GM23248 (cell line): Measurements from ENCODE around the gene CNTNAP5. TPM values are rescaled to one million over a fixed set of nuclear protein-coding genes. Genes with fewer than 3 reads are reported as not detected.

ENCODE experiments used
- DNase-seq: peaks from one replicate; pipeline ENCODE4 v3.0.0-alpha.2; 2015
- H2AFZ ChIP-seq: fragments of 200-600 bp; sonication (generic); 2 replicates; pipeline ENCODE4 v1.6.1; 2016; ENCODE audit warnings: antibody characterized with exemption
- H3F3A ChIP-seq: fragments of 200-600 bp; sonication (generic); 2 replicates; pipeline ENCODE4 v1.6.1; 2016; ENCODE audit warnings: mild to moderate bottlenecking, antibody characterized with exemption, mixed run types; ENCODE audit not compliant: insufficient read depth
- H3K27ac ChIP-seq: fragments of 200-600 bp; sonication (generic); 2 replicates; pipeline ENCODE4 v1.5.1; 2016; ENCODE audit warnings: mild to moderate bottlenecking
- H3K27me3 ChIP-seq: fragments of 200-600 bp; sonication (generic); replicated peaks from 2 replicates; pipeline ENCODE4 v1.6.1; 2016; ENCODE audit warnings: mild to moderate bottlenecking; ENCODE audit not compliant: insufficient read depth
- H3K36me3 ChIP-seq: fragments of 200-600 bp; sonication (generic); 2 replicates; pipeline ENCODE4 v1.6.1; 2016; ENCODE audit warnings: low read depth, mild to moderate bottlenecking
- H3K4me1 ChIP-seq: fragments of 200-600 bp; sonication (generic); 2 replicates; pipeline ENCODE4 v1.6.1; 2016; ENCODE audit warnings: mild to moderate bottlenecking; ENCODE audit not compliant: insufficient read depth
- H3K4me2 ChIP-seq: fragments of 200-600 bp; sonication (generic); one replicate; pipeline ENCODE4 v1.6.1; 2016; ENCODE audit warnings: mild to moderate bottlenecking; ENCODE audit not compliant: unreplicated experiment
- H3K4me3 ChIP-seq: fragments of 200-600 bp; sonication (generic); 2 replicates; pipeline ENCODE4 v1.5.1; 2016; ENCODE audit warnings: mild to moderate bottlenecking
- H3K79me2 ChIP-seq: fragments of 200-600 bp; sonication (generic); 2 replicates; pipeline ENCODE4 v1.6.1; 2016; ENCODE audit warnings: mild to moderate bottlenecking; ENCODE audit not compliant: insufficient read depth
- H3K9ac ChIP-seq: fragments of 200-600 bp; sonication (generic); 2 replicates; pipeline ENCODE4 v1.6.1; 2016; ENCODE audit warnings: mild to moderate bottlenecking
- H3K9me2 ChIP-seq: fragments of 200-600 bp; sonication (generic); 2 replicates; pipeline ENCODE4 v1.6.1; 2016; ENCODE audit warnings: mixed run types, mild to moderate bottlenecking, moderate library complexity; ENCODE audit not compliant: insufficient read depth
- H3K9me3 ChIP-seq: fragments of 200-600 bp; sonication (generic); one replicate; pipeline ENCODE4 v1.6.1; 2017; ENCODE audit warnings: low read depth
- H4K20me1 ChIP-seq: fragments of 200-600 bp; sonication (generic); 2 replicates; pipeline ENCODE4 v1.6.0; 2016; ENCODE audit not compliant: insufficient read depth
- EZH2 ChIP-seq: fragments of 200-600 bp; sonication (generic); IDR thresholded peaks from 2 replicates; pipeline ENCODE4 v1.6.1; 2018; ENCODE audit warnings: antibody characterized with exemption, mild to moderate bottlenecking; ENCODE audit not compliant: insufficient read depth, poor library complexity, severe bottlenecking
- EZH2phosphoT487 ChIP-seq: fragments of 200-600 bp; sonication (generic); IDR thresholded peaks from 2 replicates; pipeline ENCODE4 v1.6.1; 2018; ENCODE audit warnings: antibody characterized with exemption, moderate library complexity, mild to moderate bottlenecking, low read depth; ENCODE audit not compliant: insufficient read depth
- WGBS, 2 experiments: methylation state at CpG; one replicate each; pipeline ENCODE4 v1.1.6; 2015 to 2017; ENCODE audit warnings: low lambda C conversion rate in 2 of 2, low coverage in 1 of 2; ENCODE audit errors: missing lambda C conversion rate in 2 of 2; 5-methylcytosine and 5-hydroxymethylcytosine counted together
- in situ Hi-C: fragments of 300-500 bp; cut with MboI; formaldehyde crosslinking; loops from 2 replicates; pipeline ENCODE4 v1.15.0; 2020
- polyA plus RNA-seq: library from polyadenylated mRNA; unstranded; fragments of >200 nt; fragmentation: Nextera tagmentation; extraction: Ambion mirVana; gene quantifications from 2 replicates; pipeline ENCODE4 v1.2.1, GENCODE V29; 2016
- total RNA-seq: library from RNA; depleted of rRNA; stranded (reverse); fragments of >200 nt; shearing (Covaris generic); gene quantifications from 2 replicates; pipeline ENCODE4 v1.2.3, GENCODE V29; 2014

The CNTNAP5 gene
- total and polyA plus RNA-seq, 2 experiments from 2014 or later, result not detected

DNA sequence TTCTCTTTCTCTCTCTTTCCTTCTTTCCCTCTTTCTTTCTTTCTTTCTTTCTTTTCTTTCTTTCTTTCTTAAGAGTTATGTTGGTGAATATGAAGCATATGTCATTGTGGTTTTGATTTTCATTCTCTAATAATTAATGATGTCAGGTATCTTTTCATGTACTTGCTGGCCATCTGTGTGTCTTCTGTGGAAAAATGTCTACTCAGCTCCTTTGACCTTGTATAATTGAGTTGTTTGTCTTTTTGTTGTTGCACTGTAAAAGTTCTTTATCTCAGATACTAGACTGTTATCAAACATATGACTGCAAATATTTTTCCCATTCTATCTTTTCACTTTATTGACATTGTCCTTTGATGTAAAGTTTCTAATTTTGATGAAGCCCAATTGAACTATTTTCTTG, 645.1 kb downstream of the CNTNAP5 start:
- DNase-seq, result no peak
- no peak for TF ChIP-seq EZH2
- TF ChIP-seq EZH2phosphoT487, result no peak
- Histone ChIP-seq H4K20me1 (no peaks in the 10 kb centered on the region), H3K79me2 (no peaks in the 10 kb centered on the region), H2AFZ (no peak overlapping the region), H3K27me3 (no peaks in the 10 kb centered on the region), H3K4me1 (no peaks in the 10 kb centered on the region), H3K36me3 (no peaks in the 10 kb centered on the region), H3K9ac (no peak overlapping the region), H3K9me3 (no peaks in the 10 kb centered on the region), H3K4me2 (no peak overlapping the region), H3K9me2 (no peaks in the 10 kb centered on the region), H3K4me3 (no peak overlapping the region), H3F3A (no peaks in the 10 kb centered on the region), H3K27ac (no peak overlapping the region)
- in situ Hi-C loops, result no loop called here

DNA sequence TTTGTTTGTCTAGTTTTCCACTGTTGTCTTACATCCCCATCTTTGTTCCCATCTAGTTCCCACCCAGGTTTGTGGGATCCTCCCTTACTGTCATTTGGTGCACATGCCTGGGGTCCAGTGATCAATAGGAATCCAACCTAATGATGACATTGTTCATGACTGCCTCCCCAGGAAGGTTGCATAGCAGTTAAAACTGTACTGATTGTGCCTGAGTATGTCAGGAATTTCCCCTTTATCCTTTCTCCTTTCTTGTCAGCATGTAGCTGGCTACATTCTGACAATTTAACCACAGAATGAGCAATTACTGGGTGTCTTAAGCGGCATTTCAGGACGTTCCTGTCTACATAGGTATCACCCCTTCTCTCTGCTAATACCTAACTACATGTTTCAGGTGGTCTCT, 653.0 kb downstream of the CNTNAP5 start:
- Histone ChIP-seq H3K9ac (no peak overlapping the region), H3K36me3 (no peaks in the 10 kb centered on the region), H3K9me3 (no peaks in the 10 kb centered on the region), H4K20me1 (no peaks in the 10 kb centered on the region), H3K27ac (no peak overlapping the region), H3K9me2 (no peaks in the 10 kb centered on the region), H3F3A (no peaks in the 10 kb centered on the region), H3K4me2 (no peak overlapping the region), H3K79me2 (no peaks in the 10 kb centered on the region), H3K4me1 (no peaks in the 10 kb centered on the region), H3K27me3 (no peaks in the 10 kb centered on the region), H3K4me3 (no peak overlapping the region), H2AFZ (no peak overlapping the region)
- TF ChIP-seq EZH2 (no peak), EZH2phosphoT487 (no peak)
- in situ Hi-C loops, result no loop called here
- 29 to 34% methylated on average over 2 of the region's 2 CpGs for WGBS, 2 experiments
- DNase-seq, result no peak

GRCh38 chr2:124683536-124684428, 658.7 kb downstream of the CNTNAP5 start:
- 16 to 19% methylated on average over 6 of the region's 6 CpGs for WGBS, 2 experiments
- DNase-seq, result no peak

GRCh38 chr2:124689348-124689747, 664.3 kb downstream of the CNTNAP5 start:
- H3K4me2 ChIP-seq, result no peak overlapping the region

More at GRCh38 chr2:124683536-124684428, 658.7 kb downstream of the CNTNAP5 start:
- no peak overlapping the region for H2AFZ ChIP-seq
- H3F3A ChIP-seq, result no peaks in the 10 kb centered on the region
- H3K79me2 ChIP-seq, result no peaks in the 10 kb centered on the region
- H3K9me2 ChIP-seq, result no peaks in the 10 kb centered on the region
- no peak overlapping the region for H3K4me2 ChIP-seq
- TF ChIP-seq EZH2 (no peak), EZH2phosphoT487 (no peak)
- H3K36me3 ChIP-seq, result no peaks in the 10 kb centered on the region
- no peak overlapping the region for H3K27ac ChIP-seq
- no peaks in the 10 kb centered on the region for H3K4me1 ChIP-seq
- no peak overlapping the region for H3K9ac ChIP-seq
- in situ Hi-C loops, result no loop called here
- no peak overlapping the region for H3K4me3 ChIP-seq
- peaks cover 8% of the 10 kb centered on the region for H3K9me3 ChIP-seq
- no peaks in the 10 kb centered on the region for H4K20me1 ChIP-seq
- no peaks in the 10 kb centered on the region for H3K27me3 ChIP-seq

DNA sequence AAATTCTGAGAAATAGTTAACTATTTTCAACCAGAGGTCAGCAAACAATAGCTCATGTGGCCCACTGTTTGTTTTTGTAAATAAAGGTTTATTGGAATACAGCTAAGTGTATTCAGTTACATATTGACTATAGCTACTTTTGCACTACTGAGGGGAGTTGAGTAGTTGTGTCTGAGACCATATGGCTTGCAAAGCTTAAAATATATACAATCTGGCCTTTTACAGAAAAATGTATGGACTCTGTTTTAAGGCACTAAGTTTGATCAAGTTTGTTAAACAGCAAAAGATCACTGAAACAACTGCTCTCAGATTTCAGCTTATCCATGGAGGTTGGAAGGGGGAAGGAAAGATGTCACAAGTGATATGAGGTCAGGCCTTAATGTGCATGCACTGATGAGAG, 667.1 kb downstream of the CNTNAP5 start:
- Histone ChIP-seq H3K9me3 (peaks cover 8% of the 10 kb centered on the region), H3K4me1 (no peaks in the 10 kb centered on the region), H3K4me2 (no peak overlapping the region), H3K9ac (no peak overlapping the region), H3K9me2 (no peaks in the 10 kb centered on the region), H3K36me3 (no peaks in the 10 kb centered on the region), H3K4me3 (no peak overlapping the region), H4K20me1 (no peaks in the 10 kb centered on the region), H3K79me2 (no peaks in the 10 kb centered on the region), H3K27me3 (no peaks in the 10 kb centered on the region), H3K27ac (no peak overlapping the region), H3F3A (no peaks in the 10 kb centered on the region), H2AFZ (no peak overlapping the region)
- in situ Hi-C loops, result no loop called here
- TF ChIP-seq EZH2phosphoT487, result no peak
- TF ChIP-seq EZH2, result no peak
- no peak for DNase-seq

More at GRCh38 chr2:124689348-124689747, 664.3 kb downstream of the CNTNAP5 start:
- H3K79me2 ChIP-seq, result no peaks in the 10 kb centered on the region
- H3K27me3 ChIP-seq, result no peaks in the 10 kb centered on the region
- no peaks in the 10 kb centered on the region for H3F3A ChIP-seq
- no peak overlapping the region for H3K9ac ChIP-seq
- no peaks in the 10 kb centered on the region for H3K9me2 ChIP-seq
- no peak overlapping the region for H3K27ac ChIP-seq
- H2AFZ ChIP-seq, result no peak overlapping the region
- H3K4me1 ChIP-seq, result no peaks in the 10 kb centered on the region
- in situ Hi-C loops, result no loop called here
- H3K9me3 ChIP-seq, result peaks cover 8% of the 10 kb centered on the region
- H4K20me1 ChIP-seq, result no peaks in the 10 kb centered on the region
- no peaks in the 10 kb centered on the region for H3K36me3 ChIP-seq
- 26 to 30% methylated on average over 3 of the region's 3 CpGs for WGBS, 2 experiments
- TF ChIP-seq EZH2phosphoT487 (no peak), EZH2 (no peak)
- no peak overlapping the region for H3K4me3 ChIP-seq
- no peak for DNase-seq
